GM12873 (cell line): ENCODE results near the gene RPL23.

Source experiments
- TF ChIP-seq, protein P1 (sequence below): IDR thresholded peaks from 2 replicates; pipeline ENCODE4 v1.5.1; 2012; ENCODE audit warnings: low read depth, mild to moderate bottlenecking, moderate library complexity, low read length, control low read depth; ENCODE audit not compliant: insufficient read depth; ENCODE audit errors: missing control alignments

RPL23 gene

GRCh38 chr17:38896346-38896954 lies 42.9 kb upstream of the RPL23 start:
- TF ChIP-seq, protein P1, sequence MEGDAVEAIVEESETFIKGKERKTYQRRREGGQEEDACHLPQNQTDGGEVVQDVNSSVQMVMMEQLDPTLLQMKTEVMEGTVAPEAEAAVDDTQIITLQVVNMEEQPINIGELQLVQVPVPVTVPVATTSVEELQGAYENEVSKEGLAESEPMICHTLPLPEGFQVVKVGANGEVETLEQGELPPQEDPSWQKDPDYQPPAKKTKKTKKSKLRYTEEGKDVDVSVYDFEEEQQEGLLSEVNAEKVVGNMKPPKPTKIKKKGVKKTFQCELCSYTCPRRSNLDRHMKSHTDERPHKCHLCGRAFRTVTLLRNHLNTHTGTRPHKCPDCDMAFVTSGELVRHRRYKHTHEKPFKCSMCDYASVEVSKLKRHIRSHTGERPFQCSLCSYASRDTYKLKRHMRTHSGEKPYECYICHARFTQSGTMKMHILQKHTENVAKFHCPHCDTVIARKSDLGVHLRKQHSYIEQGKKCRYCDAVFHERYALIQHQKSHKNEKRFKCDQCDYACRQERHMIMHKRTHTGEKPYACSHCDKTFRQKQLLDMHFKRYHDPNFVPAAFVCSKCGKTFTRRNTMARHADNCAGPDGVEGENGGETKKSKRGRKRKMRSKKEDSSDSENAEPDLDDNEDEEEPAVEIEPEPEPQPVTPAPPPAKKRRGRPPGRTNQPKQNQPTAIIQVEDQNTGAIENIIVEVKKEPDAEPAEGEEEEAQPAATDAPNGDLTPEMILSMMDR: no peak

- TF ChIP-seq, protein P1: no peak
Measured at GRCh38 chr17:38894276-38894675, 40.8 kb upstream of the RPL23 start.

- TF ChIP-seq, protein P1: no peak
Measured at GRCh38 chr17:38893607-38894006, 40.1 kb upstream of the RPL23 start.

GRCh38 chr17:38893113-38893512 lies 39.6 kb upstream of the RPL23 start:
- TF ChIP-seq, protein P1: no peak

GRCh38 chr17:38892620-38893019 lies 39.1 kb upstream of the RPL23 start:
- TF ChIP-seq, protein P1: no peak

GRCh38 chr17:38892083-38892482 lies 38.6 kb upstream of the RPL23 start:
- TF ChIP-seq, protein P1: no peak

- TF ChIP-seq, protein P1: no peak
Measured at GRCh38 chr17:38891441-38891840, 37.9 kb upstream of the RPL23 start.
